SK-N-SH (cell line): ENCODE data around the gene CERCAM. TPM values are rescaled to one million over a fixed set of nuclear protein-coding genes. Genes with fewer than 3 reads are reported as not detected.

Experiments
- CTCF ChIA-PET: fragments of 300-600, 350-600 bp; formaldehyde crosslinking; extraction: SDS; loops from one replicate; lab custom pipeline; 2021; lab: Yijun Ruan, JAX
- POLR2A ChIA-PET: fragments of 350-600 bp; sonication (Branson Sonifier 250); formaldehyde crosslinking; extraction: SDS; loops from one replicate; lab custom pipeline; 2020; ENCODE audit warnings: antibody characterized with exemption, inconsistent platforms; lab: Yijun Ruan, JAX
- DNase-seq: peaks from one replicate; pipeline ENCODE4 v3.0.0; 2012
- H2AFZ ChIP-seq: fragments of 200-600 bp; sonication (generic); 2 replicates; pipeline ENCODE4 v1.8.1; 2016; ENCODE audit warnings: antibody characterized with exemption, mild to moderate bottlenecking, low read depth
- H3F3A ChIP-seq: fragments of 200-600 bp; sonication (generic); replicated peaks from 2 replicates; pipeline ENCODE3; 2016; ENCODE audit warnings: antibody characterized with exemption, mild to moderate bottlenecking; ENCODE audit not compliant: insufficient read depth
- H3K27ac ChIP-seq, 2 experiments: fragments of 200-500 bp in 1 of 2; fragments of 200-600 bp in 1 of 2; sonication (Bioruptor generic) in 1 of 2; sonication (generic), shearing (Covaris generic) in 1 of 2; 2 replicates each; pipeline versions ENCODE4 v1.5.1 to v1.6.1; 2014 to 2016; ENCODE audit warnings: low read depth in 2 of 2, inconsistent platforms in 1 of 2, low read length in 1 of 2, mild to moderate bottlenecking in 1 of 2, mixed read lengths in 1 of 2
- H3K27me3 ChIP-seq: fragments of 200-600 bp; sonication (generic), shearing (Covaris generic); 2 replicates; pipeline ENCODE4 v1.6.1; 2016; ENCODE audit warnings: mixed run types; ENCODE audit not compliant: insufficient read depth
- H3K36me3 ChIP-seq, 2 experiments: fragments of 200-500 bp in 1 of 2; fragments of 200-600 bp in 1 of 2; sonication (Bioruptor generic) in 1 of 2; sonication (generic) in 1 of 2; replicated peaks in 1 of 2; 2 replicates each; pipeline versions ENCODE3 to v1.5.1; 2014 to 2016; ENCODE audit warnings: low read length in 1 of 2, mild to moderate bottlenecking in 1 of 2; ENCODE audit not compliant: insufficient read depth in 2 of 2, control insufficient read depth in 1 of 2
- H3K4me1 ChIP-seq, 2 experiments: fragments of 200-500 bp in 1 of 2; fragments of 200-600 bp in 1 of 2; sonication (Bioruptor generic) in 1 of 2; sonication (generic), shearing (Covaris generic) in 1 of 2; 2 replicates each; pipeline versions ENCODE4 v1.5.1 to v1.6.1; 2014 to 2016; ENCODE audit warnings: low read depth in 1 of 2, low read length in 1 of 2, mixed run types in 1 of 2; ENCODE audit not compliant: insufficient read depth in 2 of 2, control insufficient read depth in 1 of 2
- H3K4me2 ChIP-seq: fragments of 200-600 bp; sonication (generic), shearing (Covaris generic); 2 replicates; pipeline ENCODE4 v1.6.1; 2017; ENCODE audit warnings: mixed run types
- H3K4me3 ChIP-seq, 2 experiments: fragments of 200-500 bp in 1 of 2; fragments of 200-600 bp in 1 of 2; sonication (Bioruptor generic) in 1 of 2; sonication (generic), shearing (Covaris generic) in 1 of 2; 2 replicates each; pipeline versions ENCODE4 v1.5.1 to v1.8.1; 2014 to 2016; ENCODE audit warnings: low read depth in 2 of 2, inconsistent platforms in 1 of 2, low read length in 1 of 2, mild to moderate bottlenecking in 1 of 2, mixed read lengths in 1 of 2, moderate library complexity in 1 of 2
- H3K79me2 ChIP-seq: fragments of 200-600 bp; sonication (generic); 2 replicates; pipeline ENCODE4 v1.8.1; 2017; ENCODE audit warnings: mild to moderate bottlenecking; ENCODE audit not compliant: insufficient read depth
- H3K9ac ChIP-seq: fragments of 200-600 bp; sonication (generic); 2 replicates; pipeline ENCODE4 v1.6.1; 2017; ENCODE audit warnings: mixed run types
- H3K9me2 ChIP-seq: fragments of 200-600 bp; sonication (generic); 2 replicates; pipeline ENCODE4 v1.6.1; 2017; ENCODE audit warnings: mixed run types
- H3K9me3 ChIP-seq: fragments of 200-600 bp; sonication (generic); 2 replicates; pipeline ENCODE4 v1.6.1; 2017; ENCODE audit warnings: mixed run types, mild to moderate bottlenecking, moderate library complexity
- H4K20me1 ChIP-seq: fragments of 200-600 bp; sonication (generic); 2 replicates; pipeline ENCODE4 v1.6.1; 2017; ENCODE audit warnings: mild to moderate bottlenecking, mixed run types; ENCODE audit not compliant: insufficient read depth
- ELF1 ChIP-seq: IDR thresholded peaks from 2 replicates; pipeline ENCODE4 v1.4.0; 2012
- EP300 ChIP-seq, 2 experiments: IDR thresholded peaks; 2 replicates each; pipeline versions ENCODE4 v1.4.0 to v1.6.1; 2012; ENCODE audit warnings: borderline replicate concordance in 1 of 2, low read depth in 1 of 2, low read length in 1 of 2
- EZH2phosphoT487 ChIP-seq: fragments of 200-600 bp; sonication (generic); IDR thresholded peaks from 2 replicates; pipeline ENCODE4 v1.6.1; 2017; ENCODE audit warnings: low read depth, mixed run types, mild to moderate bottlenecking, antibody characterized with exemption, moderate library complexity, borderline replicate concordance
- FOXJ3 ChIP-seq: sonication (generic); formaldehyde crosslinking; IDR thresholded peaks from 2 replicates; pipeline ENCODE4 v1.5.1; 2020; ENCODE audit warnings: mild to moderate bottlenecking, missing genetic modification reagents
- GATA2 ChIP-seq: sonication (generic); formaldehyde crosslinking; IDR thresholded peaks from 2 replicates; pipeline ENCODE4 v1.5.0; 2020; ENCODE audit warnings: mild to moderate bottlenecking, missing genetic modification reagents
- JUND ChIP-seq: IDR thresholded peaks from 2 replicates; pipeline ENCODE4 v1.4.0; 2012
- MEF2A ChIP-seq: IDR thresholded peaks from 2 replicates; pipeline ENCODE4 v1.4.0; 2012; ENCODE audit warnings: low read depth, borderline replicate concordance
- NFIC ChIP-seq: IDR thresholded peaks from 2 replicates; pipeline ENCODE4 v1.4.0; 2012; ENCODE audit warnings: borderline replicate concordance
- PBX3 ChIP-seq: IDR thresholded peaks from 2 replicates; pipeline ENCODE4; 2012
- POLR2AphosphoS5 ChIP-seq: IDR thresholded peaks from 2 replicates; pipeline ENCODE4 v1.6.1; 2012; ENCODE audit warnings: low read depth, low read length
- RAD21 ChIP-seq: IDR thresholded peaks from 2 replicates; pipeline ENCODE4 v1.6.1; 2012; ENCODE audit warnings: mild to moderate bottlenecking, low read length
- REST ChIP-seq: IDR thresholded peaks from 2 replicates; pipeline ENCODE4 v1.6.1; 2012; ENCODE audit warnings: mild to moderate bottlenecking, low read depth, low read length, moderate library complexity
- RFX5 ChIP-seq: IDR thresholded peaks from 2 replicates; pipeline ENCODE4 v1.6.1; 2012; ENCODE audit warnings: mild to moderate bottlenecking, improper control_type of control experiment, low read length
- SMC3 ChIP-seq: IDR thresholded peaks from 2 replicates; pipeline ENCODE4 v1.6.1; 2012; ENCODE audit warnings: low read depth, low read length, improper control_type of control experiment
- TEAD4 ChIP-seq: IDR thresholded peaks from 2 replicates; pipeline ENCODE4 v1.4.0; 2012; ENCODE audit warnings: mild to moderate bottlenecking, borderline replicate concordance; ENCODE audit not compliant: insufficient read depth
- USF1 ChIP-seq: IDR thresholded peaks from 2 replicates; pipeline ENCODE4 v1.4.0; 2012; ENCODE audit warnings: low read depth, borderline replicate concordance
- USF2 ChIP-seq: fragments of 150-350 bp; IDR thresholded peaks from 2 replicates; pipeline ENCODE4 v1.6.1; 2017; ENCODE audit warnings: antibody characterized with exemption, low read length, low read depth, borderline replicate concordance
- ZBTB33 ChIP-seq: IDR thresholded peaks from 2 replicates; pipeline ENCODE4 v1.4.0; 2012; ENCODE audit warnings: low read depth, borderline replicate concordance
- WGBS: methylation state at CpG from one replicate; pipeline ENCODE4 v1.1.6; 2017; ENCODE audit warnings: low lambda C conversion rate; 5-methylcytosine and 5-hydroxymethylcytosine counted together
- polyA plus RNA-seq, 3 experiments: library from polyadenylated mRNA; depleted of rRNA; stranded (reverse); fragments of >200 nt; gene quantifications; 2 replicates each; pipeline ENCODE4 v1.2.3, GENCODE V29; 2012

Gene CERCAM
- polyA plus RNA-seq, 1 of the 3 experiments (the other 2 are of a cell fraction) = 131 TPM

GRCh38 chr9:128393970-128394369, 26.7 kb upstream of the CERCAM start:
- no peaks in the 10 kb centered on the region for H4K20me1 ChIP-seq

More at GRCh38 chr9:128393970-128394369, 26.7 kb upstream of the CERCAM start:
- no peak overlapping the region for H3K9ac ChIP-seq
- H3K79me2 ChIP-seq = no peaks in the 10 kb centered on the region
- TF ChIP-seq REST = no peak
- TF ChIP-seq MEF2A = no peak
- TF ChIP-seq USF1 = no peak
- TF ChIP-seq POLR2AphosphoS5 = no peak
- no peak for TF ChIP-seq ZBTB33
- TF ChIP-seq TEAD4 = no peak
- TF ChIP-seq SMC3 = no peak
- TF ChIP-seq USF2 = no peak
- no peak for TF ChIP-seq NFIC
- TF ChIP-seq ELF1 = no peak
- TF ChIP-seq JUND = no peak
- no peak for TF ChIP-seq EZH2phosphoT487
- TF ChIP-seq PBX3 = no peak
- TF ChIP-seq EP300 (IDR thresholded peaks at IDR 0.05; ENCODE audit: borderline replicate concordance in 1 of 2, low read depth in 1 of 2, low read length in 1 of 2) = no peak
- no peak for TF ChIP-seq GATA2 (CRISPR knock-in tag)
- no peak for TF ChIP-seq RFX5
- TF ChIP-seq FOXJ3 (CRISPR knock-in tag) = no peak
- no peak for TF ChIP-seq RAD21
- TF ChIP-seq, all 33 proteins: peak for 0
- DNase-seq = peak; percentile 43
- Histone ChIP-seq H3K27me3 (no peaks in the 10 kb centered on the region; the same call in 1 of the 2 replicates), H3K9me2 (no peaks in the 10 kb centered on the region), H3K9me3 (no peaks in the 10 kb centered on the region), H3K4me2 (no peak overlapping the region), H3K4me1 (no peaks in the 10 kb centered on the region), H3F3A (peaks cover 4% of the 10 kb centered on the region), H3K27ac (no peak overlapping the region), H2AFZ (no peak overlapping the region), H3K4me3 (no peak overlapping the region), H3K36me3 (peaks cover 0 to 36% of the 10 kb centered on the region in 2 experiments)
- 66% methylated on average over 5 of the region's 7 CpGs for WGBS
- CTCF ChIA-PET = interaction anchor here (0.9 to 1.2 kb wide), 5 partner anchors 13 to 45 kb away, joined by 3 to 5 read pairs (median 4); no protein-coding TSS in a partner anchor
- POLR2A ChIA-PET = interaction anchor here (0.6 kb wide), 1 partner anchor 80 kb away, joined by 4 read pairs; no protein-coding TSS in a partner anchor
